Mucosa of descending colon (tissue), 3 donors: Measurements from ENCODE around the gene DLG2. TPM values are rescaled to one million over a fixed set of nuclear protein-coding genes. Genes with fewer than 3 reads are reported as not detected.

Source experiments
- ATAC-seq: fragments of 200-7000 bp; cut with Tn5 transposase; one replicate; pipeline ENCODE4 v1.9.1; 2020; ENCODE audit warnings: mild to moderate bottlenecking, moderate library complexity
- DNase-seq, 3 donors: peaks; one replicate each; pipeline ENCODE4 v3.0.0-alpha.2; 2020
- H3K36me3 ChIP-seq: fragments of 200-600 bp; one replicate; pipeline ENCODE4 v1.8.0; 2021; ENCODE audit warnings: low read depth, mild to moderate bottlenecking
- H3K4me1 ChIP-seq: fragments of 200-600 bp; one replicate; pipeline ENCODE4 v1.8.0; 2021; ENCODE audit warnings: low read depth, mild to moderate bottlenecking
- H3K4me3 ChIP-seq: fragments of 200-600 bp; one replicate; pipeline ENCODE4 v1.8.0; 2021; ENCODE audit warnings: mild to moderate bottlenecking
- H3K9me3 ChIP-seq: fragments of 200-600 bp; one replicate; pipeline ENCODE4 v1.8.0; 2021; ENCODE audit warnings: mild to moderate bottlenecking
- intact Hi-C, 2 donors: fragments of 100-400 bp; cut with DNase I in 1 of 2; cut with micrococcal nuclease in 1 of 2; formaldehyde crosslinking; loops; one replicate each; pipeline versions ENCODE4 v1.11.0 to v1.11.1; 2022; cut with DNase I, micrococcal nuclease
- total RNA-seq, 3 donors: library from RNA; stranded (reverse); fragmentation: NEBNext Ultra II Directional in 2 of 3; extraction: Animal tissue kit (Norgen Biotek cat#: 25700) in 2 of 3; gene quantifications; one replicate each; pipeline versions ENCODE4 v1.2.1 to v1.2.4, GENCODE V29; 2021 to 2023
- TF ChIP-seq, protein P1 (sequence below): fragments of 200-600 bp; IDR thresholded peaks from one replicate; pipeline ENCODE4 v1.8.0; 2022; ENCODE audit warnings: antibody characterized with exemption, mild to moderate bottlenecking
- donor health status: DM: no; HTN: no; CAD: no; lungs with moderate emphysema.
- donor health status: DM: no; HTN: no; CAD: no.
- donor health status: DM: no; HTN: yes; CAD: no.

Gene DLG2
- total RNA-seq, 3 donors from 2014 or later: 2.1 to 11.1 (median 2.4) TPM

DNA sequence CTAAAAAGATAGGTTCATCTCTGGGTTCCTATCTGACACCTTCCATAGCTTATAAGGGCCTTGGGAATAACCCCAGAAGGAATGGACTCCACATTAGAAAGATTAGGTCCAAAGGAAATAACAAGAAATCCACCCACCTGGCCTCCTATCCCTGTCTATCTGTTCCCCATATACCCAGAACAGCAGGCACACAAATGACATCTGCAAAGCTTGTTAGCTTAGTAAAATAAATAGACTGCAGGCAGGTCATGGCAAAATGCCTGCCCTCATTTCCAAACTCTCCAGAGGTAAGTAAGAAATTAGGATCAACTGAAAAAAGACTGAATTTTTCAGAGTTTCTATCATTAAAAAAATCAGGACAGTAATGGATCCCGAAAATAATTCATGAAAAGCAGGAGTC, 489.5 kb downstream of the DLG2 start:
- intact Hi-C loops: no loop called here
- Histone ChIP-seq H3K4me3 (no peak overlapping the region), H3K36me3 (no peaks in the 10 kb centered on the region), H3K4me1 (no peaks in the 10 kb centered on the region), H3K9me3 (peaks cover 3% of the 10 kb centered on the region)
- TF ChIP-seq, protein P1, sequence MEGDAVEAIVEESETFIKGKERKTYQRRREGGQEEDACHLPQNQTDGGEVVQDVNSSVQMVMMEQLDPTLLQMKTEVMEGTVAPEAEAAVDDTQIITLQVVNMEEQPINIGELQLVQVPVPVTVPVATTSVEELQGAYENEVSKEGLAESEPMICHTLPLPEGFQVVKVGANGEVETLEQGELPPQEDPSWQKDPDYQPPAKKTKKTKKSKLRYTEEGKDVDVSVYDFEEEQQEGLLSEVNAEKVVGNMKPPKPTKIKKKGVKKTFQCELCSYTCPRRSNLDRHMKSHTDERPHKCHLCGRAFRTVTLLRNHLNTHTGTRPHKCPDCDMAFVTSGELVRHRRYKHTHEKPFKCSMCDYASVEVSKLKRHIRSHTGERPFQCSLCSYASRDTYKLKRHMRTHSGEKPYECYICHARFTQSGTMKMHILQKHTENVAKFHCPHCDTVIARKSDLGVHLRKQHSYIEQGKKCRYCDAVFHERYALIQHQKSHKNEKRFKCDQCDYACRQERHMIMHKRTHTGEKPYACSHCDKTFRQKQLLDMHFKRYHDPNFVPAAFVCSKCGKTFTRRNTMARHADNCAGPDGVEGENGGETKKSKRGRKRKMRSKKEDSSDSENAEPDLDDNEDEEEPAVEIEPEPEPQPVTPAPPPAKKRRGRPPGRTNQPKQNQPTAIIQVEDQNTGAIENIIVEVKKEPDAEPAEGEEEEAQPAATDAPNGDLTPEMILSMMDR: no peak
- no peak for DNase-seq
- no peak for ATAC-seq

DNA sequence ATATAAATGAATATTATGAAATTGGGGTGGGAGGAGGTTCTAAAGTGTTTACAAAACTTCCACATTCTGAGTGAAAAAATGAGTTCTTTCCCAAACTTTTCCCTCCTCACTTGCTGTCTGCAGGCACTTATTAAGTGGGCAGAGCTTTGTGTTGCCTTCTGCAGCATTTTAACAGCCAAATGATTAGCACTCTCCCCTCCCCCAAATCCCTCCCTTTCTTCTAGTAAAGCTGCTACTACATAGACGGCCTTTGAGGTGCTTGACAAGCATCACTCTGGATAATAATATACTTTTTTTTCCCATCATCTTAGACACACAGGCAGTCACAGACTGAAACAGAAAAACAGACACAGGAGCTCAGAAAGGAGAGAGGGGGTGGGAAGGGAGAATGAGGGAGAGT, 493.5 kb downstream of the DLG2 start:
- ATAC-seq (no peak), DNase-seq (no peak)
- H3K36me3 ChIP-seq: no peaks in the 10 kb centered on the region
- TF ChIP-seq, protein P1: no peak
- intact Hi-C loops: no loop called here
- no peak overlapping the region for H3K4me3 ChIP-seq
- H3K4me1 ChIP-seq: no peaks in the 10 kb centered on the region
- H3K9me3 ChIP-seq: no peaks in the 10 kb centered on the region

DNA sequence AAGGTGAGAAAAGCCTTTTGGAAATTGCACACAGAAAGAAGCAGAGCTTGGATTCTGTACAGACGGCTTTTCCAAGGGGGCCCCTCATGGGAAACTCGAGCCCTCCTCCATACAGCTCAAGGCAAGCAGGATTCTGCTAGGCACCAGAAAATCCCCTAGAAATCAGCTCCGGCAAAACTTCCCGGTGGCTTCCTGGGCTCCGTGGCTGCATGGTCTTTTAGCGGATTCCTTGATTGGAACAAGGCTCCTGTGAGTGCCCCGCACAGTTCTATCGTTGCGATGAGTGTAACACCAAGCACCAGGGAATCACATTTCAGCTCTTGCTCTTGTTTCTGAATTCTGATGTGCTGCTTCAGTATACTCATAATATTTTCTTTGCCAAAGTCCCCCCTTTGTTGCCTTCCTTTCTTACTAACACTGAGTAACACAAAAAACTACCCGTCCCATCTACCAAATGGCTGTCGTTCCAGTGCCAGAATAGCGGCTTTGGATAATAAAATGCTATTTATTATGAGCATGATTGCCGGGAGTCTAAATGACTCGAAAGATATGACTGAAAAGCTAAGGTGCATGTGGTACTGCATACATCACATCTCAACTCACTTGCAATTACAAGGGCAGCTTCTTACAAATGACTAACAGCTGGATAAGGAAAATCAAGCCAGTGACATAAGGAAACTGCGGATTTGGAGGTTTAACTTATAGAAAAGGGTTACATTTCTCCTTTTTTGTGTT, 494.1 kb downstream of the DLG2 start:
- intact Hi-C loops: no loop called here
- H3K4me3 ChIP-seq: no peak overlapping the region
- no peaks in the 10 kb centered on the region for H3K4me1 ChIP-seq
- ATAC-seq: no peak
- H3K36me3 ChIP-seq: no peaks in the 10 kb centered on the region
- TF ChIP-seq, protein P1: no peak
- no peaks in the 10 kb centered on the region for H3K9me3 ChIP-seq
- DNase-seq: no peak

DNA sequence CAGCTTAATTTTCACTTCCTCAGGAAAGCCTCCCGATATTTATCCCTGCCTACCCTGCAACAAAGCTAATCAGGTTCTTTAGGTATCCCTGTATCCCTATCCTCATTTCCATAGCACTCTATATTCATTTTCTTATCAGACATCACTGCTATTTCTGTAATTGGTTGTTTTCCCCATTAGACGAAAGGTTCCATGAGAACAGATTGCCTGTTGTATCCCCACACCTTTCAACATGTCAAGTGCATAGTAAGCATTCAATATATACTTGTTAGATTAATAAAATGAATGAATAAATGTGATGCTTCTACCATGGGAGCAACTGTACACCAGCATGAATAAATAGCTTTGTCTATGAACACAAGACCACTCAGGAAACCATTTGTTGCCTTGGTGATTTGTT, 499.8 kb downstream of the DLG2 start:
- H3K4me3 ChIP-seq: no peak overlapping the region
- H3K36me3 ChIP-seq: no peaks in the 10 kb centered on the region
- DNase-seq (no peak), ATAC-seq (no peak)
- H3K9me3 ChIP-seq: no peaks in the 10 kb centered on the region
- intact Hi-C loops: no loop called here
- H3K4me1 ChIP-seq: no peaks in the 10 kb centered on the region
- TF ChIP-seq, protein P1: no peak

DNA sequence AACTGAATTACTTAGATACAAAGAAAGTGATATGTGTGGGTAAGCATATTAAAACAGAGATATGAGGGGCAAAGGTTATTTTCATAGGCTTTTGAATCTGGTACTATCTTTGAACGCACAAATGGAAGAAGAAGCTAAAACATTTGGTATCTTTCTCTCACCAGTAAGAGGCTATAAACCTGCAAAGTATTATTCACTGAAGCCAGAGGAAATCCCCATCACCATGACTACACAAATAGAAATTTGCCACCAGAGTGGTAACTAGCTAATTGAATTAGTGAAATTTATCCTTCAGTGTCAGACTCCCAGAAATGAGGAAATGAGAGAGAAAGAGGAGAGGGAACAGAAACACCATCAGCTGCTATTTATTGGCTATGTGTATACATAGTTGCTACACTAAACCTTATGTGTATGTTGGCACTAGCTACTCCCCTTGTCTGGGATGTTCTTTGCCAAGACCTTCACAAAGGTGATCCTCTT, 503.4 kb downstream of the DLG2 start:
- no peaks in the 10 kb centered on the region for H3K36me3 ChIP-seq
- H3K4me3 ChIP-seq: no peak overlapping the region
- intact Hi-C loops: no loop called here
- ATAC-seq: peak; percentile 71
- no peak for DNase-seq
- no peaks in the 10 kb centered on the region for H3K4me1 ChIP-seq
- TF ChIP-seq, protein P1: no peak
- H3K9me3 ChIP-seq: no peaks in the 10 kb centered on the region
